Measurements from ENCODE around the gene PAK5. TPM values are rescaled to one million over a fixed set of nuclear protein-coding genes. Genes with fewer than 3 reads are reported as not detected.

The PAK5 gene
- polyA plus RNA-seq, 1 of the 3 experiments (the other 2 are of a cell fraction) = 0.03 TPM

GRCh38 chr20:9490631-9491030 is 348.2 kb downstream of the PAK5 start:
- Histone ChIP-seq H2AFZ (ENCODE audit: low read depth) (no peak overlapping the region), H3K4me1 (ENCODE audit: control insufficient read depth in 1 of 2, insufficient read depth in 2 of 2, low read depth in 1 of 2, low read length in 1 of 2) (peaks cover 3 to 28% of the 10 kb centered on the region in 2 experiments), H3K9me2 (no peaks in the 10 kb centered on the region), H3K9me3 (no peaks in the 10 kb centered on the region), H3K27me3 (ENCODE audit: insufficient read depth) (no peaks in the 10 kb centered on the region), H3K36me3 (replicated peaks in 1 of 2; ENCODE audit: control insufficient read depth in 1 of 2, insufficient read depth in 2 of 2, low read length in 1 of 2) (no peaks in the 10 kb centered on the region), H3K27ac (ENCODE audit: low read depth in 2 of 2, low read length in 1 of 2) (peak overlapping the region; percentile 6 to 30; a peak in 2 of 4 replicates), H3K9ac (no peak overlapping the region), H3K4me2 (no peak overlapping the region), H3K79me2 (ENCODE audit: insufficient read depth) (no peaks in the 10 kb centered on the region), H4K20me1 (ENCODE audit: insufficient read depth) (no peaks in the 10 kb centered on the region), H3F3A (replicated peaks; ENCODE audit: insufficient read depth) (peaks cover 11% of the 10 kb centered on the region), H3K4me3 (ENCODE audit: low read depth in 2 of 2, low read length in 1 of 2) (no peak overlapping the region)
- no peak for DNase-seq
- TF ChIP-seq CHD2 (IDR thresholded peaks at IDR 0.05; ENCODE audit: low read length, partially characterized antibody) (no peak), CTCF (IDR thresholded peaks at IDR 0.05) (no peak), GABPA (IDR thresholded peaks at IDR 0.05; ENCODE audit: low read depth) (no peak), USF1 (IDR thresholded peaks at IDR 0.05; ENCODE audit: borderline replicate concordance, low read depth) (no peak), PBX3 (IDR thresholded peaks at IDR 0.05) (no peak), IRF3 (IDR thresholded peaks at IDR 0.05; ENCODE audit: low read depth, low read length) (no peak), FOXJ3 (CRISPR knock-in tag; IDR thresholded peaks at IDR 0.05) (no peak), MEF2A (IDR thresholded peaks at IDR 0.05; ENCODE audit: borderline replicate concordance, low read depth) (no peak)
- CTCF ChIA-PET = interaction anchor here (0.7 to 2.0 kb wide), 2 partner anchors 83 to 119 kb away, joined by 4 read pairs; no protein-coding TSS in a partner anchor
- POLR2A ChIA-PET = no interaction called here
- WGBS (ENCODE audit: low lambda C conversion rate) = 95% methylated on average over 3 of the region's 3 CpGs

GRCh38 chr20:9490161-9490560 is 348.7 kb downstream of the PAK5 start:
- Histone ChIP-seq H2AFZ (ENCODE audit: low read depth) (no peak overlapping the region), H3K4me1 (ENCODE audit: control insufficient read depth in 1 of 2, insufficient read depth in 2 of 2, low read depth in 1 of 2, low read length in 1 of 2) (peaks cover 3 to 28% of the 10 kb centered on the region in 2 experiments), H3K4me3 (ENCODE audit: low read depth in 2 of 2, low read length in 1 of 2) (no peak overlapping the region), H3K79me2 (ENCODE audit: insufficient read depth) (no peaks in the 10 kb centered on the region), H3K27me3 (ENCODE audit: insufficient read depth) (no peaks in the 10 kb centered on the region), H3F3A (replicated peaks; ENCODE audit: insufficient read depth) (peaks cover 11% of the 10 kb centered on the region), H3K36me3 (replicated peaks in 1 of 2; ENCODE audit: control insufficient read depth in 1 of 2, insufficient read depth in 2 of 2, low read length in 1 of 2) (no peaks in the 10 kb centered on the region), H3K9me3 (no peaks in the 10 kb centered on the region), H3K27ac (ENCODE audit: low read depth in 2 of 2, low read length in 1 of 2) (peak overlapping the region; percentile 9 to 53; a peak in 3 of 4 replicates), H4K20me1 (ENCODE audit: insufficient read depth) (no peaks in the 10 kb centered on the region), H3K9ac (no peak overlapping the region), H3K4me2 (no peak overlapping the region), H3K9me2 (no peaks in the 10 kb centered on the region)
- no peak for DNase-seq
- ChIA-PET POLR2A (no interaction called here), CTCF (interaction anchor here (2.0 kb wide), 1 partner anchor 119 kb away, joined by 4 read pairs; no protein-coding TSS in a partner anchor)
- 82% methylated on average over 3 of the region's 3 CpGs for WGBS (ENCODE audit: low lambda C conversion rate)
- TF ChIP-seq GATA2 (CRISPR knock-in tag; IDR thresholded peaks at IDR 0.05) (no peak), POLR2AphosphoS5 (IDR thresholded peaks at IDR 0.05; ENCODE audit: low read depth, low read length) (no peak), PBX3 (IDR thresholded peaks at IDR 0.05) (peak; percentile 24; the same call in 1 of the 2 replicates), TCF12 (IDR thresholded peaks at IDR 0.05) (peak; percentile 43; the same call in 1 of the 2 replicates)

All from SK-N-SH (cell line).